ENCODE measurements around the gene IMPDH1.

IMPDH1 gene

DNA sequence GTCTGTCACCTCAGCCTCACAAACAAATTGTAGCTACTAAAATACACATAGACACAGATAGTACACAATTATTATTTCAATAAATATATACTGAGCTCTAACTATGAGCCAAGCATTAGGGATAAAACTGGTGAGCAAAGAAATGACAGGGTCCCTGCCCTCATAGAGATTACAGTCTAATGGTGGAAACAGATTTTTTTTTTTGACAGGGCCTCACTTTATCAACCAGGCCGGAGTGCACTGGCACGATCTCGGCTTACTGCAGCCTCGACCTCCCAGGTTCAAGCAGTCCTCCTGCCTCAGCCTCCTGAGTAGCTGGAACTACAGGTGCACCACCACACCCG, 65.4 kb downstream of the IMPDH1 start:
- Histone ChIP-seq H3K27me3 (ENCODE audit: insufficient read depth, low read length, poor library complexity, severe bottlenecking) (no peaks in the 10 kb centered on the region), H3K9me3 (ENCODE audit: insufficient read depth, low read depth, low read length) (no peaks in the 10 kb centered on the region), H3K4me2 (ENCODE audit: low read depth, low read length, poor library complexity, severe bottlenecking) (peak overlapping the region; percentile 92), H3K4me3 (ENCODE audit: low read length, poor library complexity, severe bottlenecking) (peak overlapping the region; percentile 86), H3F3A (ENCODE audit: low read depth) (no peaks in the 10 kb centered on the region), H3K4me1 (ENCODE audit: insufficient read depth, low read length, poor library complexity, severe bottlenecking) (peaks cover 38% of the 10 kb centered on the region), H3K36me3 (ENCODE audit: insufficient read depth, low read length) (no peaks in the 10 kb centered on the region; the same call in 1 of the 2 replicates), H4K20me1 (ENCODE audit: insufficient read depth, low read length, poor library complexity, severe bottlenecking) (peaks cover 32% of the 10 kb centered on the region), H3K9me2 (replicated peaks; ENCODE audit: low read depth, low read length) (no peaks in the 10 kb centered on the region), H3K79me2 (ENCODE audit: insufficient read depth, low read length) (peaks cover 42% of the 10 kb centered on the region), H2AFZ (ENCODE audit: low read length) (peak overlapping the region; percentile 99), H3K9ac (ENCODE audit: low read depth, low read length, poor library complexity, severe bottlenecking) (peak overlapping the region; percentile 26)
- TF ChIP-seq EZH2phosphoT487 (IDR thresholded peaks at IDR 0.05; ENCODE audit: borderline replicate concordance) = no peak
- TF ChIP-seq, protein P1, sequence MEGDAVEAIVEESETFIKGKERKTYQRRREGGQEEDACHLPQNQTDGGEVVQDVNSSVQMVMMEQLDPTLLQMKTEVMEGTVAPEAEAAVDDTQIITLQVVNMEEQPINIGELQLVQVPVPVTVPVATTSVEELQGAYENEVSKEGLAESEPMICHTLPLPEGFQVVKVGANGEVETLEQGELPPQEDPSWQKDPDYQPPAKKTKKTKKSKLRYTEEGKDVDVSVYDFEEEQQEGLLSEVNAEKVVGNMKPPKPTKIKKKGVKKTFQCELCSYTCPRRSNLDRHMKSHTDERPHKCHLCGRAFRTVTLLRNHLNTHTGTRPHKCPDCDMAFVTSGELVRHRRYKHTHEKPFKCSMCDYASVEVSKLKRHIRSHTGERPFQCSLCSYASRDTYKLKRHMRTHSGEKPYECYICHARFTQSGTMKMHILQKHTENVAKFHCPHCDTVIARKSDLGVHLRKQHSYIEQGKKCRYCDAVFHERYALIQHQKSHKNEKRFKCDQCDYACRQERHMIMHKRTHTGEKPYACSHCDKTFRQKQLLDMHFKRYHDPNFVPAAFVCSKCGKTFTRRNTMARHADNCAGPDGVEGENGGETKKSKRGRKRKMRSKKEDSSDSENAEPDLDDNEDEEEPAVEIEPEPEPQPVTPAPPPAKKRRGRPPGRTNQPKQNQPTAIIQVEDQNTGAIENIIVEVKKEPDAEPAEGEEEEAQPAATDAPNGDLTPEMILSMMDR (conservative IDR thresholded peaks at IDR 0.05; ENCODE audit: low read length) = no peak

DNA sequence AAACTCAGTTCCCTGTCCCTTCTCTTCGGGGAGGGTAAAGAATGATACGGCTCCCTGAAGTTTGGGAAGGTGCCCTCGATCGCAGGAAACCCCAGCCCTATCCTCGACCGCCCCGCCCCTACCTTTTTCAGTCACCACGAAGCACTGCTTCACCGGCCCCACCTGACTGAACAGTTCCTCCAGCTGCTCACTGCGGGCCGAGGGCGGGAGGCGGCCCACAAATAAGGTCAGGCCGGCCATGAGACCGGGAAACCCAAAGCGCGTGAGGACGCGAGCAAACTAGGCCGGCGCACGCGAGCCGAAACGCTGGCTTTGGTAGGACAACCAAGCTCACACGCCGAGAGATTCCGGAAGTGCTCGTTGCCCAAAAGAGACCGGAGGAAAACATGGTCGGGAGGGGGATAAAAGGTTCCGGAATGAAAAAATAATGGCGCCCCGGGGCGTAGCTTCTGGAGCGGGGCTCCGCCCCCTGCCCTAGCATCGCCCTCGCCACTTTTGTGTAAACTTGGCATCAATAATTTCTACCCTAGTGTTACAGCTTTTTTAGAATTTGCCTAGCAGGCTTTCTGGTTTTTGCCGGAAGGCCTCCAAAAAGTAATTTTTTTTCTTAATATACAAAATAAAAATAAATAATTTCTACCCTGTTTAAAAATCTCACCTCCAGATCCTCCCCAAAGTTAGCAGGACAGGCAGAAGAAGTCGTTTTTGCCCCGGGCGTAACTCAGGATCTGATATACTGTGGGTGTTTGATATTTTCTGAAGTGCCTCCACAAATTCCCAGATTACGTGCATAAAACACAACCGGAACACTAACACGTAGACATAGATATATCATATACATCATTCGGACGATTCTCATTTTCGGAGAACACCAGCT, 66.0 kb downstream of the IMPDH1 start, which contains the start of gene RBM28:
Gene RBM28, minus strand, starts transcription at position 355 of the 877 bp plus-strand sequence. Its CDS starts 115 bp downstream, at position 240.
- peak within 1 kb of the TSS; percentile 86 for H3K4me3 ChIP-seq (ENCODE audit: low read length, poor library complexity, severe bottlenecking)
- H3K79me2 ChIP-seq (ENCODE audit: insufficient read depth, low read length) = peaks cover 44% of the 10 kb centered on the region
- no peak for TF ChIP-seq EZH2phosphoT487 (IDR thresholded peaks at IDR 0.05; ENCODE audit: borderline replicate concordance)
- TF ChIP-seq, protein P1 (conservative IDR thresholded peaks at IDR 0.05; ENCODE audit: low read length) = no peak
- peak within 1 kb of the TSS; percentile 92 for H3K4me2 ChIP-seq (ENCODE audit: low read depth, low read length, poor library complexity, severe bottlenecking)
- no peaks in the 10 kb centered on the region for H3F3A ChIP-seq (ENCODE audit: low read depth)
- no peaks in the 10 kb centered on the region for H3K27me3 ChIP-seq (ENCODE audit: insufficient read depth, low read length, poor library complexity, severe bottlenecking)
- peaks cover 39% of the 10 kb centered on the region for H3K4me1 ChIP-seq (ENCODE audit: insufficient read depth, low read length, poor library complexity, severe bottlenecking)
- H2AFZ ChIP-seq (ENCODE audit: low read length) = peak within 1 kb of the TSS; percentile 99
- H3K9me3 ChIP-seq (ENCODE audit: insufficient read depth, low read depth, low read length) = no peaks in the 10 kb centered on the region
- peak within 1 kb of the TSS; percentile 80 for H3K9ac ChIP-seq (ENCODE audit: low read depth, low read length, poor library complexity, severe bottlenecking)
- H4K20me1 ChIP-seq (ENCODE audit: insufficient read depth, low read length, poor library complexity, severe bottlenecking) = peaks cover 32% of the 10 kb centered on the region
- peaks cover 5% of the 10 kb centered on the region; the same call in 1 of the 2 replicates for H3K36me3 ChIP-seq (ENCODE audit: insufficient read depth, low read length)
- H3K9me2 ChIP-seq (replicated peaks; ENCODE audit: low read depth, low read length) = no peaks in the 10 kb centered on the region

Data from Loucy (cell line).